ENCODE data around the gene IZUMO3.
"Not testable (repeated sequence)": the region's sequence is repeated elsewhere in the genome, so short reads cannot be mapped to it uniquely, and the experiment has no call there.

Gene IZUMO3

DNA sequence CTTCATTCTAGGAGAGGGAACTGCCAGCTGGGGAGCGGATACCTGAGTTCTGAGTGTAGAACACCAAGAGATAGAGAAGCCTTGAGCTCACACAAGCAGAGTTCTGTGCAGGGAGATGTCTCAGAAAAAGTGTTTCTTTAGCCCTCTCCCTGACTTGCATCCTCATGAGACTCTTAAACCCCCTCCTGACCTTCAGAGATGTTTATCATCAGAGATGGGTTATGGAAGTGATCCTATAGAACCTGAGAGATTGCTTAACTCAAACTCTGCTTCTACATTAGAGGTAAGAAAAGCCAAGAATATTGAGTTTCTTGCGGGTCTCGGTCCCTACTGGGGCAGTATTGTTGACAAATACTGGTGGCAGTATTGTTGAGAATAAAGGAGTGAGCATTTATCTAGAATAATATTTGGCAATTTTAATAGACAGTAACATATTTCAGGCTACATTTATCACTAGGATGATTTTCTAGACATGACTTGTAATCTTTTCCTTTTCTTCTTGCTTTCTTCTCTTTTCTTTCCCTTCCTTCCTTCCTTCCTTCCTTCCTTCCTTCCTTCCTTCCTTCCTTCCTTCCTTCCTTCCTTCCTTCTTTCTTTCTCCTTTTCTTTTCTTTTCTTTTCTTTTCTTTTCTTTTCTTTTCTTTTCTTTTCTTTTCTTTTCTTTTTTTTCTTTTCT, at the start of gene IZUMO3:
TSS of gene IZUMO3 (minus strand) at position 51 of the 676 bp plus-strand sequence. CDS start 248 bp downstream, outside the sequence.
- no peak within 1 kb of the TSS for H3K4me3 ChIP-seq (ENCODE audit: control insufficient read depth, low read depth, low read length)
- TF ChIP-seq, protein P1, sequence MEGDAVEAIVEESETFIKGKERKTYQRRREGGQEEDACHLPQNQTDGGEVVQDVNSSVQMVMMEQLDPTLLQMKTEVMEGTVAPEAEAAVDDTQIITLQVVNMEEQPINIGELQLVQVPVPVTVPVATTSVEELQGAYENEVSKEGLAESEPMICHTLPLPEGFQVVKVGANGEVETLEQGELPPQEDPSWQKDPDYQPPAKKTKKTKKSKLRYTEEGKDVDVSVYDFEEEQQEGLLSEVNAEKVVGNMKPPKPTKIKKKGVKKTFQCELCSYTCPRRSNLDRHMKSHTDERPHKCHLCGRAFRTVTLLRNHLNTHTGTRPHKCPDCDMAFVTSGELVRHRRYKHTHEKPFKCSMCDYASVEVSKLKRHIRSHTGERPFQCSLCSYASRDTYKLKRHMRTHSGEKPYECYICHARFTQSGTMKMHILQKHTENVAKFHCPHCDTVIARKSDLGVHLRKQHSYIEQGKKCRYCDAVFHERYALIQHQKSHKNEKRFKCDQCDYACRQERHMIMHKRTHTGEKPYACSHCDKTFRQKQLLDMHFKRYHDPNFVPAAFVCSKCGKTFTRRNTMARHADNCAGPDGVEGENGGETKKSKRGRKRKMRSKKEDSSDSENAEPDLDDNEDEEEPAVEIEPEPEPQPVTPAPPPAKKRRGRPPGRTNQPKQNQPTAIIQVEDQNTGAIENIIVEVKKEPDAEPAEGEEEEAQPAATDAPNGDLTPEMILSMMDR (IDR thresholded peaks at IDR 0.05; ENCODE audit: control insufficient read depth, insufficient read depth, low read depth, low read length, missing control alignments), result no peak
- no peak for DNase-seq (ENCODE audit: low read depth)

- H3K4me3 ChIP-seq (ENCODE audit: control insufficient read depth, low read depth, low read length), result no peak overlapping the region
- TF ChIP-seq, protein P1 (IDR thresholded peaks at IDR 0.05; ENCODE audit: control insufficient read depth, insufficient read depth, low read depth, low read length, missing control alignments), result no peak
- DNase-seq (ENCODE audit: low read depth), result no peak
These were observed 48.6 kb upstream of the IZUMO3 start for GRCh38 chr9:24594234-24594850.

DNA sequence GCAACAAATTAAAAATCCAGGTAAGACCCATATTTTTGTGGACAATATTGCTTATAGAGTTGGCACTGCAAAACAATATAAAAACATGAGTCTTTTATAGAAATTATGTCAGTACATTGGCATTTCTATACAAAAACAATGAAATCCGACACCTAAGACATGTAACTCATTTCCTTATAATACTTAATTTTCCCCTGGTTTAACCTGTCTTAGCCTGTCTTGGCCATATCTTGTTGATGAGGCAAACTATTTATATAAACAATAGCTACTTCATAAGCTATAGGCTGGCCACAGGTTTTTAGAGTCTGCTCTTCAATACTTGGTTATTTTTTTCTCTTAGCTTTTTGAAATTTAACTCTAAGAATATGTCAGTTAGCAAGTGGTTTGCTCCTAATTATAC, 44.7 kb upstream of the IZUMO3 start:
- no peak overlapping the region for H3K4me3 ChIP-seq (ENCODE audit: control insufficient read depth, low read depth, low read length)
- DNase-seq (ENCODE audit: low read depth), result no peak
- TF ChIP-seq, protein P1 (IDR thresholded peaks at IDR 0.05; ENCODE audit: control insufficient read depth, insufficient read depth, low read depth, low read length, missing control alignments), result no peak

DNA sequence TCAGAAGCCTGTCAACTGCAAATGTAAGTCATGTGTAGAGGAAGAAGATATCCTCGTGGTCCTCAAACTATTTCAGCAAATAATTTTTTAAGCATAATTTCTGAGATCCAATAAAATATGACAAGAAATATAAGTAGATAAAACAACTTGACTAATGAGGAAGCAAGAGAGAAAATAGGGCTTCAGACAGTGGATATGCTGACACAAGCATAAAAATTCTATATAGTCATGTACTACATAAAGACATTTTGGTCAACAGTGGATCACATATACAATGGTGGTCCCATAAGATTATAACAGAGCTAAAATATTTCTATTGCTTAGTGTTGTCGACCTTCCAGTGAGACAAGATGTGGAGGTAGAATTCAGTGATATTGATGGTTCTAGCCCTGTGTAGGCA, 42.2 kb upstream of the IZUMO3 start:
- TF ChIP-seq, protein P1 (IDR thresholded peaks at IDR 0.05; ENCODE audit: control insufficient read depth, insufficient read depth, low read depth, low read length, missing control alignments), result no peak
- DNase-seq (ENCODE audit: low read depth), result no peak

GRCh38 chr9:24582146-24583126, 36.7 kb upstream of the IZUMO3 start:
- TF ChIP-seq, protein P1 (IDR thresholded peaks at IDR 0.05; ENCODE audit: control insufficient read depth, insufficient read depth, low read depth, low read length, missing control alignments), result no peak
- no peak overlapping the region for H3K4me3 ChIP-seq (ENCODE audit: control insufficient read depth, low read depth, low read length)
- DNase-seq (ENCODE audit: low read depth), result no peak

More for the DNA sequence above, 42.2 kb upstream of the IZUMO3 start:
- H3K4me3 ChIP-seq (ENCODE audit: control insufficient read depth, low read depth, low read length), result no peak overlapping the region

- H3K4me3 ChIP-seq (ENCODE audit: control insufficient read depth, low read depth, low read length); DNase-seq (ENCODE audit: low read depth): not testable (repeated sequence)
These were observed 34.3 kb upstream of the IZUMO3 start for GRCh38 chr9:24580005-24580404.

Data from AG09309 (cell line).